Transverse colon (tissue), 3 donors: Measurements from ENCODE around the gene ROMO1.

Source experiments
- EP300 ChIP-seq: sonication (generic); formaldehyde crosslinking; IDR thresholded peaks from one replicate; pipeline ENCODE4 v1.6.1; 2017; ENCODE audit warnings: antibody characterized with exemption, low read depth
- POLR2AphosphoS5 ChIP-seq, 3 donors: sonication (generic); formaldehyde crosslinking; IDR thresholded peaks; one replicate each; pipeline ENCODE4 v1.6.1; 2016; ENCODE audit warnings: antibody characterized with exemption in 3 of 3

DNA sequence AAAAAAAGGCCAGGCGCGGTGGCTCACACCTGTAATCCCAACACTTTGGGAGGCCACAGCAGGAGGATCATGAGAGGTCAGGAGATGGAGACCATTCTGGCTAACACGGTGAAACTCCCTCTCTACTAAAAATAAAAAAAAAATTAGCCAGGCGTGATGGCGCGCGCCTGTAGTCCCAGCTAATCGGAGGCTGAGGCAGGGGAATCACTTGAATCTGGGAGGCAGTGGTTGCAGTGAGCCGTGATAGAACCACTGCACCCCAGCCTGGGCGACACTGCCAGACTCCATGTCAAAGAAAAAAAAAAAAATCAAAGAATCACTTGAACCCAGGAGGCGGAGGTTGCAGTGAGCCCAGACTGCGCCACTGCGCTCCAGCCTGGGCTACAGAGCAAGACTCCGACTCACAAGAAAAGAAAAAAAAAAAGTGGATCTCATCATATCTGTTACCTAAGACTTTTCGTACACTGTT, 38.7 kb downstream of the ROMO1 start:
- no peak for TF ChIP-seq EP300
- no peak for TF ChIP-seq POLR2AphosphoS5 (IDR thresholded peaks at IDR 0.05)
